Naive thymus-derived CD8-positive, alpha-beta T cell (primary cell): ENCODE data around the gene MED14. TPM values are rescaled to one million over a fixed set of nuclear protein-coding genes. Genes with fewer than 3 reads are reported as not detected.

ENCODE experiments used
- ATAC-seq, 2 donors: fragments of 150-1000 bp; cut with Tn5 transposase in 1 of 2; sonication (Bioruptor Pico), chemical (Tn5 transposase) in 1 of 2; 1 replicate in 1 of 2; 2 replicates in 1 of 2; pipeline ENCODE4 v1.10.0; 2021; ENCODE audit warnings: mild to moderate bottlenecking in 2 of 2, moderate library complexity in 2 of 2
- POLR2A ChIA-PET: fragments of 350-600 bp; sonication (Branson Sonifier 250); formaldehyde crosslinking; loops from one replicate; lab custom pipeline; 2021; ENCODE audit warnings: antibody characterized with exemption; lab: Charles Lee
- DNase-seq, 10 donors: peaks; one replicate each; pipeline versions ENCODE4 v3.0.0 to v3.0.0-alpha.2; 2020 to 2022
- H3K27ac Mint-ChIP-seq, 10 donors: one replicate each; pipeline ENCODE4 v1.8.0; 2020 to 2022; ENCODE audit warnings: mild to moderate bottlenecking in 10 of 10, mixed read lengths in 10 of 10, moderate library complexity in 4 of 10, inconsistent platforms in 1 of 10
- H3K27me3 Mint-ChIP-seq, 5 donors: one replicate each; pipeline ENCODE4 v1.8.0; 2021 to 2022; ENCODE audit warnings: mixed read lengths in 5 of 5
- H3K36me3 Mint-ChIP-seq, 3 donors: one replicate each; pipeline ENCODE4 v1.8.0; 2020 to 2022; ENCODE audit warnings: mixed read lengths in 3 of 3, mild to moderate bottlenecking in 2 of 3, inconsistent platforms in 1 of 3
- H3K4me1 Mint-ChIP-seq, 4 donors: one replicate each; pipeline ENCODE4 v1.8.0; 2021 to 2022; ENCODE audit warnings: mixed read lengths in 4 of 4
- H3K4me3 Mint-ChIP-seq, 10 donors: one replicate each; pipeline ENCODE4 v1.8.0; 2020 to 2022; ENCODE audit warnings: mild to moderate bottlenecking in 10 of 10, mixed read lengths in 10 of 10, moderate library complexity in 6 of 10, inconsistent platforms in 1 of 10
- H3K9me3 Mint-ChIP-seq, 9 donors: one replicate each; pipeline ENCODE4 v1.8.0; 2020 to 2022; ENCODE audit warnings: mixed read lengths in 9 of 9, mild to moderate bottlenecking in 3 of 9, inconsistent platforms in 1 of 9, moderate library complexity in 1 of 9
- polyA plus RNA-seq, 3 donors: library from polyadenylated mRNA; unstranded; fragments of 300-500 nt; fragmentation: Illumina TruSeq; gene quantifications; one replicate each; pipeline ENCODE4 v1.2.3, GENCODE V29; 2021
- total RNA-seq, 8 experiments: library from RNA in 2 of 8; stranded (reverse) in 2 of 8; gene quantifications; one replicate each; pipeline ENCODE4 v1.2.3 and lab custom pipeline; 2021 to 2026

The MED14 gene
- total and polyA plus RNA-seq, 5 experiments from 2014 or later = 6.0 to 42.0 (median 11.7) TPM

GRCh38 chrX:40651620-40652223 lies 83.6 kb downstream of the MED14 start:
- Mint-ChIP-seq H3K36me3 (peaks cover 1 to 36% (median 4%) of the 10 kb centered on the region in 3 donors), H3K4me1 (peaks cover 5 to 12% (median 7%) of the 10 kb centered on the region in 4 donors), H3K4me3 (no peak overlapping the region), H3K27me3 (no peaks in the 10 kb centered on the region), H3K9me3 (no peaks in the 10 kb centered on the region), H3K27ac (peak overlapping the region in 6 of 10 donors; percentile 17 to 83 (median 50))
- POLR2A ChIA-PET = interaction anchor here (0.5 to 1.5 kb wide), 3 partner anchors 83 to 433 kb away, joined by 3 to 8 read pairs (median 4); partner anchors contain the start of genes MED14 and USP9X
- DNase-seq (peak; percentile 45 to 80 (median 66)), ATAC-seq (no peak)

GRCh38 chrX:40647307-40648197 lies 87.8 kb downstream of the MED14 start, which contains the start of gene CXorf38:
Gene CXorf38 (minus strand): TSS chrX:40647561. CDS start chrX:40647520, 41 bp downstream.
- peak; percentile 75 to 77 for ATAC-seq
- POLR2A ChIA-PET = interaction anchor here (0.6 to 2.1 kb wide), 2 partner anchors 88 to 103 kb away, joined by 3 to 12 read pairs; partner anchors contain the start of gene MED14
- peak within 1 kb of the TSS; percentile 92 to 99 (median 96) for H3K4me3 Mint-ChIP-seq
- H3K27me3 Mint-ChIP-seq = no peaks in the 10 kb centered on the region
- H3K36me3 Mint-ChIP-seq = peaks cover 0 to 12% (median 5%) of the 10 kb centered on the region in 3 donors
- peaks cover 21 to 37% (median 31%) of the 10 kb centered on the region in 4 donors for H3K4me1 Mint-ChIP-seq
- peak; percentile 87 to 98 (median 92) for DNase-seq
- peak within 1 kb of the TSS; percentile 95 to 98 (median 96) for H3K27ac Mint-ChIP-seq
- no peaks in the 10 kb centered on the region for H3K9me3 Mint-ChIP-seq

GRCh38 chrX:40646489-40647306 lies 88.6 kb downstream of the MED14 start:
- POLR2A ChIA-PET = interaction anchor here (0.6 to 2.1 kb wide), 2 partner anchors 89 to 545 kb away, joined by 3 to 12 read pairs; partner anchors contain the start of gene MED14

GRCh38 chrX:40644821-40645358 lies 90.5 kb downstream of the MED14 start:
- Mint-ChIP-seq H3K4me3 (peak overlapping the region; percentile 88 to 98 (median 94)), H3K36me3 (peaks cover 0 to 27% (median 9%) of the 10 kb centered on the region in 3 donors), H3K4me1 (peaks cover 27 to 42% (median 40%) of the 10 kb centered on the region in 4 donors), H3K27me3 (no peaks in the 10 kb centered on the region), H3K27ac (peak overlapping the region; percentile 93 to 99 (median 95)), H3K9me3 (no peaks in the 10 kb centered on the region)
- DNase-seq (peak in 9 of 10 donors; percentile 7 to 69 (median 33)), ATAC-seq (peak; percentile 53 to 55)
- POLR2A ChIA-PET = no interaction called here

More at GRCh38 chrX:40646489-40647306, 88.6 kb downstream of the MED14 start:
- peak; percentile 30 to 38 for ATAC-seq
- H3K4me3 Mint-ChIP-seq = peak overlapping the region; percentile 92 to 99 (median 96)
- H3K36me3 Mint-ChIP-seq = peaks cover 0 to 20% (median 9%) of the 10 kb centered on the region in 3 donors
- H3K27me3 Mint-ChIP-seq = no peaks in the 10 kb centered on the region
- DNase-seq = peak in 5 of 10 donors; percentile 0 to 62 (median 25)
- H3K27ac Mint-ChIP-seq = peak overlapping the region; percentile 73 to 98 (median 95)
- no peaks in the 10 kb centered on the region for H3K9me3 Mint-ChIP-seq
- peaks cover 28 to 43% (median 37%) of the 10 kb centered on the region in 4 donors for H3K4me1 Mint-ChIP-seq

GRCh38 chrX:40644176-40644575 lies 91.2 kb downstream of the MED14 start:
- peaks cover 27 to 47% (median 42%) of the 10 kb centered on the region in 4 donors for H3K4me1 Mint-ChIP-seq
- H3K4me3 Mint-ChIP-seq = peak overlapping the region; percentile 44 to 98 (median 94)
- POLR2A ChIA-PET = no interaction called here
- DNase-seq (no peak), ATAC-seq (no peak)
- no peaks in the 10 kb centered on the region for H3K27me3 Mint-ChIP-seq
- H3K36me3 Mint-ChIP-seq = peaks cover 0 to 31% (median 9%) of the 10 kb centered on the region in 3 donors
- H3K9me3 Mint-ChIP-seq = no peaks in the 10 kb centered on the region
- peak overlapping the region; percentile 81 to 97 (median 94) for H3K27ac Mint-ChIP-seq

- no peak for ATAC-seq
- no peak for DNase-seq
- no peak overlapping the region for H3K4me3 Mint-ChIP-seq
- peaks cover 25 to 50% (median 30%) of the 10 kb centered on the region in 4 donors for H3K4me1 Mint-ChIP-seq
- POLR2A ChIA-PET = no interaction called here
- H3K9me3 Mint-ChIP-seq = no peaks in the 10 kb centered on the region
- peak overlapping the region in 1 of 10 donors; percentile 50 for H3K27ac Mint-ChIP-seq
- no peaks in the 10 kb centered on the region for H3K27me3 Mint-ChIP-seq
- peaks cover 6 to 83% (median 33%) of the 10 kb centered on the region in 3 donors for H3K36me3 Mint-ChIP-seq
Measured at GRCh38 chrX:40637687-40638086, 97.7 kb downstream of the MED14 start.

DNA sequence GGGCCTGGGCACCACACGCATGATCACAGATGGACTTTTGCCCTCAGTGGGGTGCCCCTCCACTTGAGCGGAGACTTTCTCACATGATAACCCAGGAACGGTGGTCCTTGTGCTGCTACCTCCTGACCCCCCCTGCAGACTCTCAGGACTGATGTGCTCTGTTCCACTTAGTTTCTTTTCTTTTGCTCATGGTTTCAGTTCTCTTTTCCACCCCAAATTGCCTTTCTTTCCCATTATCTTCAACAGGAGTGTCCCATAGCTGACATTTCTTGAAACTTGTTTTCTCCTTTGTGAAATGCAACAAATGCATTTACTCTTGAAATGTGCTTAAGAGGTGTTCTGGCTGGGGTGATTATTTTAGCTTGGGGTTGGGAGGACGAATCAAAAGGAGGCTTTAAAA lies 103.1 kb downstream of the MED14 start:
- Mint-ChIP-seq H3K27ac (peak overlapping the region in 4 of 10 donors; percentile 47 to 73 (median 66)), H3K4me1 (peaks cover 12 to 20% (median 18%) of the 10 kb centered on the region in 4 donors), H3K36me3 (peaks cover 9 to 84% (median 29%) of the 10 kb centered on the region in 3 donors), H3K9me3 (peaks cover 0 to 3% (median 0%) of the 10 kb centered on the region in 9 donors), H3K27me3 (no peaks in the 10 kb centered on the region), H3K4me3 (no peak overlapping the region)
- POLR2A ChIA-PET = no interaction called here
- ATAC-seq (no peak), DNase-seq (no peak)

GRCh38 chrX:40628506-40628905 lies 106.8 kb downstream of the MED14 start:
- POLR2A ChIA-PET = no interaction called here
- Mint-ChIP-seq H3K4me3 (no peak overlapping the region), H3K27ac (peak overlapping the region in 2 of 10 donors; percentile 6 to 14), H3K36me3 (peaks cover 3 to 56% (median 7%) of the 10 kb centered on the region in 3 donors), H3K9me3 (peaks cover 0 to 3% (median 0%) of the 10 kb centered on the region in 9 donors), H3K4me1 (peaks cover 5 to 10% (median 8%) of the 10 kb centered on the region in 4 donors), H3K27me3 (no peaks in the 10 kb centered on the region)
- no peak for ATAC-seq
- DNase-seq = no peak

GRCh38 chrX:40625294-40625693 lies 110.0 kb downstream of the MED14 start:
- Mint-ChIP-seq H3K9me3 (peaks cover 0 to 3% (median 0%) of the 10 kb centered on the region in 9 donors), H3K4me3 (no peak overlapping the region), H3K4me1 (no peaks in the 10 kb centered on the region), H3K27ac (peak overlapping the region in 1 of 10 donors; percentile 5), H3K36me3 (peaks cover 0 to 31% (median 3%) of the 10 kb centered on the region in 3 donors), H3K27me3 (no peaks in the 10 kb centered on the region)
- ATAC-seq = no peak
- POLR2A ChIA-PET = no interaction called here
- no peak for DNase-seq

GRCh38 chrX:40623665-40624064 lies 111.7 kb downstream of the MED14 start:
- Mint-ChIP-seq H3K27me3 (no peaks in the 10 kb centered on the region), H3K27ac (no peak overlapping the region), H3K4me1 (no peaks in the 10 kb centered on the region), H3K9me3 (peaks cover 0 to 3% (median 0%) of the 10 kb centered on the region in 9 donors), H3K36me3 (peaks cover 0 to 17% (median 3%) of the 10 kb centered on the region in 3 donors), H3K4me3 (no peak overlapping the region)
- DNase-seq (no peak), ATAC-seq (no peak)
- POLR2A ChIA-PET = no interaction called here

DNA sequence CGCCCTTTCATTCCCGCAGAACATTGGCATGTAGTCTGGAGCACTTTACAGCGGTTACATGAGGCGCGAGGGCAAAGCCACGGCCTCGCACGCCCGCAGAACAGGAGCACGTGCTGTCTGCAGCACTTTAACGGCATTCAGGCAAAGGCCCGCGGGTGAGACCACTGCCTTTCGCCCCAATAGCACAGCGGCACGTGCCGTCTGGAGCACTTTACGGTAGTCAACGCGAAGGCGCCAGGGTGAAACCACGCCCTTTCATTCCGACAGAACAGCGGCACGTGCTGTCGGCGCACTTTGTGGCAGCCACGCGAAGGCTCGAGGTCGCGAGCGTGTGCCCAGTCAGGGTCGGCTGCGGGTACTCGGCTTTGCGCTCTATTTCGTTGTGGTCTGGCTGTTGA lies 112.2 kb downstream of the MED14 start, which contains the start of gene MPC1L:
Gene MPC1L, plus strand, starts transcription at position 290 of the 398 bp plus-strand sequence. CDS start 138 bp downstream, outside the sequence.
- H3K4me3 Mint-ChIP-seq = no peak within 1 kb of the TSS
- H3K36me3 Mint-ChIP-seq = peaks cover 0 to 14% (median 3%) of the 10 kb centered on the region in 3 donors
- no peak within 1 kb of the TSS for H3K27ac Mint-ChIP-seq
- POLR2A ChIA-PET = interaction anchor here (0.6 kb wide), 1 partner anchor 932 kb away, joined by 3 read pairs; no protein-coding TSS in a partner anchor
- no peak for ATAC-seq
- H3K9me3 Mint-ChIP-seq = peaks cover 0 to 3% (median 0%) of the 10 kb centered on the region in 9 donors
- no peak for DNase-seq
- no peaks in the 10 kb centered on the region for H3K4me1 Mint-ChIP-seq
- no peaks in the 10 kb centered on the region for H3K27me3 Mint-ChIP-seq
